NCI-H187 (cell line): ENCODE measurements around the gene KIF6.

Experiments
- DNase-seq, 2 experiments: peaks; one replicate each; lab custom pipeline; 2025; lab: John Stamatoyannopoulos, UW

KIF6 gene

GRCh38 chr6:39594285-39594684 lies 130.9 kb downstream of the KIF6 start:
- DNase-seq = no peak

- no peak for DNase-seq
These were observed 131.6 kb downstream of the KIF6 start for GRCh38 chr6:39593646-39594045.

- no peak for DNase-seq
These were observed 134.3 kb downstream of the KIF6 start for GRCh38 chr6:39590871-39591393.

- DNase-seq = no peak
These were observed 138.1 kb downstream of the KIF6 start for GRCh38 chr6:39587080-39587479.

GRCh38 chr6:39585641-39586040 lies 139.6 kb downstream of the KIF6 start:
- DNase-seq = no peak

- no peak for DNase-seq
These were observed 147.6 kb downstream of the KIF6 start for GRCh38 chr6:39577446-39578165.

- DNase-seq = no peak
These were observed 148.5 kb downstream of the KIF6 start for GRCh38 chr6:39576556-39577303.

- no peak for DNase-seq
These were observed 150.2 kb downstream of the KIF6 start for GRCh38 chr6:39574991-39575390.

- no peak for DNase-seq
These were observed 151.7 kb downstream of the KIF6 start for GRCh38 chr6:39573541-39573940.

- no peak for DNase-seq
These were observed 152.4 kb downstream of the KIF6 start for GRCh38 chr6:39572661-39573340.

GRCh38 chr6:39568896-39569295 lies 156.3 kb downstream of the KIF6 start:
- no peak for DNase-seq

- no peak for DNase-seq
These were observed 158.1 kb downstream of the KIF6 start for GRCh38 chr6:39567091-39567490.

GRCh38 chr6:39566456-39566855 lies 158.8 kb downstream of the KIF6 start:
- no peak for DNase-seq

- no peak for DNase-seq
These were observed 159.3 kb downstream of the KIF6 start for GRCh38 chr6:39565956-39566355.

GRCh38 chr6:39563566-39564311 lies 161.5 kb downstream of the KIF6 start:
- DNase-seq = no peak

- no peak for DNase-seq
These were observed 163.5 kb downstream of the KIF6 start for GRCh38 chr6:39561536-39562266.

GRCh38 chr6:39560915-39561314 lies 164.3 kb downstream of the KIF6 start:
- no peak for DNase-seq

GRCh38 chr6:39558591-39559190 lies 166.5 kb downstream of the KIF6 start:
- DNase-seq = no peak

- DNase-seq = no peak
These were observed 167.1 kb downstream of the KIF6 start for GRCh38 chr6:39558079-39558478.

- DNase-seq = no peak
These were observed 170.1 kb downstream of the KIF6 start for GRCh38 chr6:39555136-39555535.
